ENCODE measurements around the gene DMD.

The DMD gene

GRCh38 chrX:31265383-31265782 lies 1946.0 kb downstream of the DMD start:
- Histone ChIP-seq H3K4me3 (ENCODE audit: low read depth, low read length) (peak overlapping the region; percentile 32), H3K27ac (no peak overlapping the region), H3K27me3 (replicated peaks) (no peaks in the 10 kb centered on the region), H3K36me3 (replicated peaks) (no peaks in the 10 kb centered on the region)
- no peak for DNase-seq
- in situ Hi-C loops (cut with HindIII; ENCODE audit: low pct_ligation_motif_present, low sequenced_read_pairs), result no loop called here
- TF ChIP-seq CTCF (IDR thresholded peaks at IDR 0.05; ENCODE audit: low read depth, low read length, missing control alignments), result no peak

GRCh38 chrX:31260351-31260750 lies 1951.0 kb downstream of the DMD start:
- Histone ChIP-seq H3K4me3 (ENCODE audit: low read depth, low read length) (no peak overlapping the region), H3K27me3 (replicated peaks) (no peaks in the 10 kb centered on the region), H3K27ac (no peak overlapping the region), H3K36me3 (replicated peaks) (no peaks in the 10 kb centered on the region)
- peak; percentile 30 for DNase-seq
- in situ Hi-C loops (cut with HindIII; ENCODE audit: low pct_ligation_motif_present, low sequenced_read_pairs), result no loop called here
- TF ChIP-seq CTCF (IDR thresholded peaks at IDR 0.05; ENCODE audit: low read depth, low read length, missing control alignments), result no peak

GRCh38 chrX:31258166-31258565 lies 1953.2 kb downstream of the DMD start:
- no peaks in the 10 kb centered on the region for H3K36me3 ChIP-seq (replicated peaks)
- no peak overlapping the region for H3K27ac ChIP-seq
- in situ Hi-C loops (cut with HindIII; ENCODE audit: low pct_ligation_motif_present, low sequenced_read_pairs), result no loop called here
- no peak for DNase-seq
- no peak for TF ChIP-seq CTCF (IDR thresholded peaks at IDR 0.05; ENCODE audit: low read depth, low read length, missing control alignments)
- no peaks in the 10 kb centered on the region for H3K27me3 ChIP-seq (replicated peaks)
- no peak overlapping the region for H3K4me3 ChIP-seq (ENCODE audit: low read depth, low read length)

GRCh38 chrX:31255310-31256033 lies 1955.9 kb downstream of the DMD start:
- no peak for TF ChIP-seq CTCF (IDR thresholded peaks at IDR 0.05; ENCODE audit: low read depth, low read length, missing control alignments)
- Histone ChIP-seq H3K36me3 (replicated peaks) (no peaks in the 10 kb centered on the region), H3K4me3 (ENCODE audit: low read depth, low read length) (no peak overlapping the region), H3K27ac (no peak overlapping the region), H3K27me3 (replicated peaks) (no peaks in the 10 kb centered on the region)
- in situ Hi-C loops (cut with HindIII; ENCODE audit: low pct_ligation_motif_present, low sequenced_read_pairs), result no loop called here
- no peak for DNase-seq

GRCh38 chrX:31252133-31252532 lies 1959.2 kb downstream of the DMD start:
- in situ Hi-C loops (cut with HindIII; ENCODE audit: low pct_ligation_motif_present, low sequenced_read_pairs), result no loop called here

More at GRCh38 chrX:31252133-31252532, 1959.2 kb downstream of the DMD start:
- Histone ChIP-seq H3K27ac (no peak overlapping the region), H3K36me3 (replicated peaks) (no peaks in the 10 kb centered on the region), H3K27me3 (replicated peaks) (no peaks in the 10 kb centered on the region), H3K4me3 (ENCODE audit: low read depth, low read length) (no peak overlapping the region)
- TF ChIP-seq CTCF (IDR thresholded peaks at IDR 0.05; ENCODE audit: low read depth, low read length, missing control alignments), result no peak
- DNase-seq, result no peak

Data from brain microvascular endothelial cell (primary cell).